Tibial nerve (tissue), 4 donors: Measurements from ENCODE around the gene AMBP. TPM values are rescaled to one million over a fixed set of nuclear protein-coding genes. Genes with fewer than 3 reads are reported as not detected.

ENCODE experiments used
- DNase-seq, 2 donors: peaks; one replicate each; pipeline ENCODE4 v3.0.0-alpha.2; 2019; ENCODE audit warnings: low spot score in 2 of 2
- H3K27ac ChIP-seq, 4 donors: fragments of 200-600 bp; sonication (generic) in 3 of 4; one replicate each; pipeline ENCODE4 v1.5.1; 2017 to 2019; ENCODE audit warnings: mild to moderate bottlenecking in 1 of 4
- H3K27me3 ChIP-seq, 2 donors: fragments of 200-600 bp; sonication (generic) in 1 of 2; one replicate each; pipeline versions ENCODE4 v1.5.1 to v1.6.0; 2017 to 2019
- H3K36me3 ChIP-seq, 3 donors: fragments of 200-600 bp; sonication (generic); one replicate each; pipeline ENCODE4 v1.5.1; 2018 to 2019
- H3K4me1 ChIP-seq, 4 donors: fragments of 200-600 bp; sonication (generic) in 3 of 4; one replicate each; pipeline ENCODE4 v1.5.1; 2017 to 2019
- H3K4me3 ChIP-seq, 4 donors: fragments of 200-600 bp; sonication (generic) in 3 of 4; one replicate each; pipeline ENCODE4 v1.5.1; 2017 to 2019; ENCODE audit warnings: mild to moderate bottlenecking in 1 of 4, moderate library complexity in 1 of 4
- H3K9me3 ChIP-seq, 4 donors: fragments of 200-600 bp; sonication (generic) in 3 of 4; one replicate each; pipeline ENCODE4 v1.5.1; 2017 to 2019
- EP300 ChIP-seq, 2 donors: sonication (generic); formaldehyde crosslinking; IDR thresholded peaks; one replicate each; pipeline ENCODE4 v1.6.1; 2017; ENCODE audit warnings: antibody characterized with exemption in 2 of 2, mild to moderate bottlenecking in 1 of 2
- POLR2A ChIP-seq, 2 donors: fragments of 450-650 bp; IDR thresholded peaks; one replicate each; pipeline ENCODE4 v1.6.1; 2017; ENCODE audit warnings: antibody characterized with exemption in 2 of 2, mild to moderate bottlenecking in 2 of 2, moderate library complexity in 2 of 2
- WGBS, 2 donors: methylation state at CpG; one replicate each; pipeline ENCODE4 v1.1.5; 2018; 5-methylcytosine and 5-hydroxymethylcytosine counted together
- total RNA-seq, 4 donors: library from RNA; depleted of rRNA; stranded (reverse); fragments of >200 nt; gene quantifications; one replicate each; pipeline ENCODE4 v1.1.0, GENCODE V29; 2016
- TF ChIP-seq, protein P1 (sequence below), 5 experiments: fragments of 200-600 bp in 3 of 5; fragments of 450-650 bp in 2 of 5; sonication (generic) in 3 of 5; IDR thresholded peaks; one replicate each; pipeline ENCODE4 v1.5.1; 2016 to 2019; ENCODE audit warnings: antibody characterized with exemption in 5 of 5, mild to moderate bottlenecking in 3 of 5, moderate library complexity in 2 of 5

Gene AMBP
- total RNA-seq, 4 donors from 2014 or later = not detected

DNA sequence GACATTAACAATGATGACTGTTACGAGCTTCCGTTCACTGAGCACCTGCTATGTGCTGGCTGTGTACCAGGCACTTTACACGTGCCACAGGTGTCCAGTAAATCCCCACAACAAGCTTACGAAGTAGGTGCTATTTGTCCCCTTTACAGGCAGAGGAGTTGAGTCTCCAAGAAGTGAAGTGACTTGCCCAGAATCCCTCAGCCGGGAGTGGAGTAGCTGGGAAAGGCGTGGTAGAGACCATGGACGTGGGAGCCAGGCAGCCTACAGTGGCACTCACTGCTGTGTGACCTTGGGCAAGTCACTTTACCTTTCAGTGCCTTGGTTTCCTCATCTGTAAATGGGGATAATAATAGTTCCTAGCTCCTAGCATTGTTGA is 669 bp upstream of the AMBP start:
- peaks cover 0 to 21% of the 10 kb centered on the region in 2 donors for H3K27me3 ChIP-seq
- peaks cover 0 to 6% (median 0%) of the 10 kb centered on the region in 4 donors for H3K4me1 ChIP-seq
- H3K9me3 ChIP-seq = no peaks in the 10 kb centered on the region
- WGBS, 2 donors = 83 to 89% methylated on average over 7 of the region's 7 CpGs
- no peak overlapping the region for H3K27ac ChIP-seq
- no peak overlapping the region for H3K4me3 ChIP-seq
- no peak for DNase-seq
- TF ChIP-seq POLR2A (IDR thresholded peaks at IDR 0.05) = no peak
- H3K36me3 ChIP-seq = no peaks in the 10 kb centered on the region

DNA sequence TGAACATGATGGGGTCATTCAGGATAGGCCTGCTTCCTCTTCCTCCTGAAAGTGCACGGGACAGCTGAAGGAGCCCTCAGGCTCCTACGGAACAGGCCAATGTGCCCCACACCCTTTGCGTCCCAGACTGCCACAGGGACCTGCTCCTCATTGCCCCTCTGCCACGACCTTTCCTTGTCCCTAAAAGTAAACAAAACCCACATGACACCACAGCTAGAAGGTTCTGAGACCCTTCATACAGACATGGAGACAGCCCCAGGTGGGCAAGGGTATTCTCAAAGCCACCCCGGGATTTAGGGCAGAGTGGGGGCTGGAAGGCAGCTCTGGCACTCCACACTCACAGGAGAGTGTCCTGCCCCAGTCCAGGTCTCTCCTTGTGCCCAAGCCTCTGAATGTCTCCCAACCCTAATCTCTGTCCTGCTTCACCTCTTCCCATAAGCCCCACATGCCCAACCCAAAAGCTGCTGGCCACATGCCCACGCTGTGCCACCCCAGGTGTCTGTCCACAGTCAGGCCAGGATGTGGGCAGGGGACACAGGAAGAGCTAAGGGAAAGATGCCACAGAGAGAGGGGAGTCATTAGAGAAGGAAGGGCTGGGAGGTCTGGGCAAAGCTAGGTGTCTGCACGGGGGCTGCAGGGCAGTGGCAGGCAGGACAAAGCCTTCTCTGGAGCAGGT is 800 bp downstream of the AMBP start:
- peaks cover 0 to 21% of the 10 kb centered on the region in 2 donors for H3K27me3 ChIP-seq
- TF ChIP-seq EP300 (IDR thresholded peaks at IDR 0.05) (no peak), POLR2A (IDR thresholded peaks at IDR 0.05) (no peak)
- TF ChIP-seq, protein P1, sequence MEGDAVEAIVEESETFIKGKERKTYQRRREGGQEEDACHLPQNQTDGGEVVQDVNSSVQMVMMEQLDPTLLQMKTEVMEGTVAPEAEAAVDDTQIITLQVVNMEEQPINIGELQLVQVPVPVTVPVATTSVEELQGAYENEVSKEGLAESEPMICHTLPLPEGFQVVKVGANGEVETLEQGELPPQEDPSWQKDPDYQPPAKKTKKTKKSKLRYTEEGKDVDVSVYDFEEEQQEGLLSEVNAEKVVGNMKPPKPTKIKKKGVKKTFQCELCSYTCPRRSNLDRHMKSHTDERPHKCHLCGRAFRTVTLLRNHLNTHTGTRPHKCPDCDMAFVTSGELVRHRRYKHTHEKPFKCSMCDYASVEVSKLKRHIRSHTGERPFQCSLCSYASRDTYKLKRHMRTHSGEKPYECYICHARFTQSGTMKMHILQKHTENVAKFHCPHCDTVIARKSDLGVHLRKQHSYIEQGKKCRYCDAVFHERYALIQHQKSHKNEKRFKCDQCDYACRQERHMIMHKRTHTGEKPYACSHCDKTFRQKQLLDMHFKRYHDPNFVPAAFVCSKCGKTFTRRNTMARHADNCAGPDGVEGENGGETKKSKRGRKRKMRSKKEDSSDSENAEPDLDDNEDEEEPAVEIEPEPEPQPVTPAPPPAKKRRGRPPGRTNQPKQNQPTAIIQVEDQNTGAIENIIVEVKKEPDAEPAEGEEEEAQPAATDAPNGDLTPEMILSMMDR (IDR thresholded peaks at IDR 0.05) = no peak
- no peaks in the 10 kb centered on the region for H3K9me3 ChIP-seq
- H3K4me1 ChIP-seq = peaks cover 0 to 1% (median 0%) of the 10 kb centered on the region in 4 donors
- H3K27ac ChIP-seq = no peak overlapping the region
- no peak for DNase-seq
- no peaks in the 10 kb centered on the region for H3K36me3 ChIP-seq
- 59 to 68% methylated on average over 7 of the region's 7 CpGs for WGBS, 2 donors
- H3K4me3 ChIP-seq = no peak overlapping the region

DNA sequence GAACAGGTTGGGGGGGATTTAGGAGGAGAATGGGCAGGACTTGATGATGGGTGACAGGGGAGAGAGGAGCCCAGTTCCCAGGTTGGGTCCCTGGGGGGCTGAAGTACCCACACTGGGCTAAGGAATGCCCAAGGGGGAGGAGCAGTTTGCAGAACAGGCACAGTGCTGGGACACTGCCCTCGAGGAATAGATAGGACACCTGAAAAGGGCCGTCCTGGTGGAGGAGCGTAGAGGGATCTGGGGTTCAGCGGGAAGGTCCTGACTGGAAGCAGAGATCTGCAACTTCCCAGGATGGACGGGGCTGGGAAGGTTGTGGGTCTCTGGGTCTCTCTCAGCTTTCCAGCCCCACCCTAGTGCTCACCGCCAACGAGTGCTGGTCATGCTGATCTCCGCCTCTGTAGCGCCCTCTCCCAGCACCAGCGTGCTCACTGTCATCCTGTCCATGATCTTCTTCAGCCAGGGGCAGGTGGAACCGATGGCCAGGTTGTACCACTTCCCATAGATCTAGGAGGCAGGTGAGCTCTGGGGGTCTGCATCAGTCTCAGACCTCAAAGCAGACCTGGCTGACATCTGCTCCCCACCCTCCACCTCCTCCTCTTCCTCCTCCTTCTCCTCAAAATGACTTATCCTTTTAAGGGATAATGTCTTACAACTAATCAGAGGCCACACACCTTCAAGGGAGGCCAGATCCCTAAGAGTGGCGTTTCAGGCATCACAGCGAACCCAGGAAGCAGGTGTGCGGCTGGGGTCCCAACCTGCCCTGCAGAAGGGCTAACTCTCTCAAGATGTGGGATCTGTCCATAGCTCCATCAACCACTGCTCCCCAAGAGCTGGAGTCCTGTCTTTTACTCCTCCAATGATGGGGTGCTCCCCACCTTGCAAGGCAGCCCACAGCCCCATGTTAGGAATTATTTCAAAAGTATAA is 1.6 kb downstream of the AMBP start:
- Histone ChIP-seq H3K27me3 (peaks cover 0 to 21% of the 10 kb centered on the region in 2 donors), H3K4me1 (peaks cover 0 to 4% (median 0%) of the 10 kb centered on the region in 4 donors), H3K36me3 (no peaks in the 10 kb centered on the region), H3K9me3 (no peaks in the 10 kb centered on the region), H3K4me3 (no peak overlapping the region), H3K27ac (no peak overlapping the region)
- TF ChIP-seq, protein P1 (IDR thresholded peaks at IDR 0.05) = no peak
- TF ChIP-seq EP300 (IDR thresholded peaks at IDR 0.05) (no peak), POLR2A (IDR thresholded peaks at IDR 0.05) (no peak)
- WGBS, 2 donors = 71 to 80% methylated on average over 14 of the region's 14 CpGs
- no peak for DNase-seq

DNA sequence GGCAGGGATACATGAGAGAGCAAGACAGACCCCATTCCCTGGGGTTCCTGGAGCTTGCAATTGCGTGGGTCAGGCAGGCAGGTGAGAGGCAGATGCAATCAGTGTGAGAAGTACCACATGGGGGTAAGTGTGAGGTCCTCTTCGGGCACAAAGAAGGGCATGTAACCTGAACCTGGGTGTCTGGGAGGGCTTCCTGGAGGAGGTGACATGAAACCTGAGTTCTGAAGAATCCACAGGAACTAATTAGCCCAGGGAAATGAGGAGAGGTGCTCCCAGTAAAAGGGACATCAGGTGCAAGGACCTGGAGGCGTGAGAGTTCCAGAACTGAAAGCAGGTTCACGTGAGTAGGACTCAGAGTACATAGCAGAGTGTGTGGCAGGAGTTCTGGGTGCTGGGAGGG is 2.5 kb downstream of the AMBP start:
- Histone ChIP-seq H3K36me3 (no peaks in the 10 kb centered on the region), H3K27ac (no peak overlapping the region), H3K4me3 (no peak overlapping the region), H3K9me3 (no peaks in the 10 kb centered on the region), H3K27me3 (peaks cover 0 to 21% of the 10 kb centered on the region in 2 donors), H3K4me1 (peaks cover 0 to 4% (median 0%) of the 10 kb centered on the region in 4 donors)
- TF ChIP-seq POLR2A (IDR thresholded peaks at IDR 0.05) = no peak
- no peak for TF ChIP-seq EP300 (IDR thresholded peaks at IDR 0.05)
- TF ChIP-seq, protein P1 (IDR thresholded peaks at IDR 0.05) = no peak
- no peak for DNase-seq
- 83 to 88% methylated on average over 4 of the region's 4 CpGs for WGBS, 2 donors

DNA sequence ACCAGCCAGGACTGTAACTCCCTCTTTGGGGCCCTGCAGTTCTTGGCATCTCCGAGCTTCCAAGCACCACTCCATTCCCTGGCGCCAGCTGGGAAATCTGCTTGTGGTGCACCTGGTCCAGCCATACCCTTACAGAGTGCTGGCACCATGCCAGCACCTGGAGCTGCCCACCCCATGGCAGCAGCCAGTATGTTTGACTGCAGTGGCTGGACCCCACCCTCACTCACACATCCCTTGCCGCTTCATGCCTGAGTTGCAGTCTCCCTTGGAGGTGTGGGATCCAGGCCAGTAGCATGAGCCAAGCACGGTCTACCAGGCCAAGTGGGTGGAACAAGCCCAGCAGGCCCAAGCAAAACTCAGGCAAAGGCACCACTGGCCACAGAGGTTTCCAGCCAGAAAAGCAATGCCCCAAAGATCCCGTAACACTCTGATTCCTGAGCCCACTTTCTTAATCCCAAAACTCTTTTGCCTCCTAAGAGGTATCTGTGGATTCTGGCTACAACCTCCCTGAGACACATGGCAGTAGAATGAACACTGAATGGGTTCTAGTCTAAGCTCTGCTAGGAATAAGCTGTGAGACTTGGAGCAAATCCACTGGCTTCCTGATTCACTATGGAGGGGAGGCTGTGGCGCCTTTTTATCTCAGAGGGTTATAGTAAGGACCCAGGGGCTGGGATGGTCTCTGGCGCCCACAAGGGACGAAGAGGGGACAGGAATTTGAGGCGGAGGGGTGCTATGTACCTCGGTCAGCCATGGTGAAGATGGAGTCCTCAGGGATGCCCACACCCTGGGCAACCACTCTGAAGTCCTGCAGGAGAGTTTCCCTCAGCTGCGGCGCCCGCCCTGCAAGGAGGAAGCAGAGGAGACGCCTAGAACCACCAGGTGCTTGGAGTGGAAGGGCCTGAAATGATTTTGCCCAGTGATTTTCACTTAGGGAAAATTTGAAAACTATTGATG is 5.6 kb downstream of the AMBP start:
- no peaks in the 10 kb centered on the region for H3K9me3 ChIP-seq
- H3K4me1 ChIP-seq = peaks cover 0 to 4% (median 0%) of the 10 kb centered on the region in 4 donors
- no peaks in the 10 kb centered on the region for H3K36me3 ChIP-seq
- no peak overlapping the region for H3K27ac ChIP-seq
- H3K27me3 ChIP-seq = peaks cover 0 to 14% of the 10 kb centered on the region in 2 donors
- DNase-seq = peak in 1 of 2 donors; percentile 40
- no peak overlapping the region for H3K4me3 ChIP-seq
- WGBS, 2 donors = 66 to 69% methylated on average over 12 to 14 of the region's 14 CpGs
- no peak for TF ChIP-seq EP300 (IDR thresholded peaks at IDR 0.05)
